GM18951 (cell line): ENCODE results near the gene GPR22.

Experiments used
- POLR2A ChIP-seq: IDR thresholded peaks from 4 replicates; pipeline ENCODE4 v1.6.1; 2011; ENCODE audit warnings: mild to moderate bottlenecking; ENCODE audit not compliant: insufficient read length, insufficient read depth; ENCODE audit errors: extremely low read depth
- in situ Hi-C: fragments of 300-500 bp; cut with MboI; formaldehyde crosslinking; loops from one replicate; pipeline ENCODE4 v1.12.0; 2022; ENCODE audit warnings: low sequenced_read_pairs, mixed read lengths, inconsistent platforms; ENCODE audit not compliant: unreplicated experiment

GPR22 gene

DNA sequence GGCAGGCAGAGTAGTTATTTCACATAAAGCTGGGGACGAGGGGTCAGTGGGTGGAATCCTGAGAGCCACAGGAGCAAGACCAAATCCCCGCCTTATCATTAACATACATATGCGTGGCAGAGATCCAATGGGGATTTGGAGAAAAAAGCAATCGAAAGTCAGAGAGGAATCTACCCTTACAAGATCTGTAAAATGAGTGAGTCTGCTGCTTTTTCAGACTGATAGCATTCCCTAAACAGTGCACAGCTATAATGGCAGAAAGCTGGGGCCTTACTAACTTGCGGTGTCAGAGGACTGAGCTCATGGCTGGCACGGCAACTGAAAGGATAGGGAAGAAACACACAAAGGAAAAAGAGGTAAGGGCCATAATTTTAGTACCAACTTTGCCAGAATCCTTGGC lies 25.0 kb downstream of the GPR22 start:
- no peak for TF ChIP-seq POLR2A
- in situ Hi-C loops = no loop called here

GRCh38 chr7:107495516-107495915 lies 25.7 kb downstream of the GPR22 start:
- in situ Hi-C loops = no loop called here
- TF ChIP-seq POLR2A = no peak

DNA sequence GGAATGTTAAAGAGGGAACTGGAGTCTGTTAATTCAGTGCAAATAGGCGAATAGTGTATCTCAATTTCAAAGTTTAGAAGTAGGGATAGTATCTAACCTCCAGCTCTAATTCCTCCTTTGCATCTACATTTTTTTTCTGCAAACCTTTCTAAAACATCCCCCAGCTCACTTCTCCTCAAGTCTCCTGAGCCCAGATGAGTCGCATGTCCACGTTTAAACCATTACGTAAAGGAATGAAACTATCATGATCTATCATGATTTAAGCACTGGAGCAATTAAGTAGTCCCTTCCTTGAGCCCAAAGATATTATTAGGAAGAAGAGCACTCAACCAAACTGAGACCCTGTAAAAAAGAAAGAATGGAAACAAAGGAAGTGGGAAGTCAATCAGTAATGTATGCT lies 29.9 kb downstream of the GPR22 start:
- TF ChIP-seq POLR2A = no peak
- in situ Hi-C loops = no loop called here

GRCh38 chr7:107501593-107501992 lies 31.7 kb downstream of the GPR22 start:
- in situ Hi-C loops = no loop called here
- TF ChIP-seq POLR2A = no peak

- in situ Hi-C loops = no loop called here
- TF ChIP-seq POLR2A = no peak
Observed at GRCh38 chr7:107502154-107502553, 32.3 kb downstream of the GPR22 start.

GRCh38 chr7:107502797-107503196 lies 32.9 kb downstream of the GPR22 start:
- in situ Hi-C loops = no loop called here
- TF ChIP-seq POLR2A = no peak

DNA sequence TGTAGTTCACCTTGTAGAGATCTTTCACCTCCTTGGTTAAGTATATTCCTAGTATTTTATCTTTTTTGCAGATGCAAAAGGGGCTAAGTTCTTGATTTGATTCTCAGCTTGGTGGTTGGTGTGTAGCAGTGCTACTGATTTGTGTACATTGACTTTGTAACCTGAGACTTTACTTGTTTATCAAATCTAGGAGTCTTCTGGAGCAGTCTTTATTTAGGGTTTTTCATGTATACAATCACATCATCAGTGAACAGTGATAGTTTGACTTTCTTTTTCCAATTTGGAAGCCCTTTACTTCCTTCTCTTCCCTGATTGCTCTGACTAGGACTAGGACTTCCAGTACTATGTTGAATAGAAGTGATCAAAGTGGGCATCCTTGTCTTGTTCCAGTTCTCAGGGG lies 33.8 kb downstream of the GPR22 start:
- no peak for TF ChIP-seq POLR2A
- in situ Hi-C loops = no loop called here

DNA sequence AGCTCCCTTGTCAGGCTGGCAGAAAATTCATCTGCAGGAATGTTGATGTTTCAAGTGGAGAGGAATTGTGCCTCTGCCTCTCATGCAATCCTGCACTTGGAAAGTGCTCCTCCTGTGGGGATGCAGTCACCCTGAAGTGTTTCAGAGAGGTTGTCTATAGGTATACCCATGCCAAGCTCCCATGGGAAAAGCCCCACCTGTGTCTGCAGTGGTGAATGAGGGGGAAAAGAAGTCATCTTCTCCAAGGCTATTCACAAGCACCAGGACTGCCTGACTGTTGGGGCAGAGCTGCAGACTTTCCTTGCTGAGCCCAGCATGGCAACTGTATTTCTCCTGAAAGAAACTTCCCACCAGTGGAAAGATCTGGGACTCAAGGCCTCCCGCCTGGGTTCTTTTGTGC lies 35.5 kb downstream of the GPR22 start:
- no peak for TF ChIP-seq POLR2A
- in situ Hi-C loops = no loop called here

- in situ Hi-C loops = no loop called here
- no peak for TF ChIP-seq POLR2A
Observed at GRCh38 chr7:107505997-107506673, 36.3 kb downstream of the GPR22 start.

DNA sequence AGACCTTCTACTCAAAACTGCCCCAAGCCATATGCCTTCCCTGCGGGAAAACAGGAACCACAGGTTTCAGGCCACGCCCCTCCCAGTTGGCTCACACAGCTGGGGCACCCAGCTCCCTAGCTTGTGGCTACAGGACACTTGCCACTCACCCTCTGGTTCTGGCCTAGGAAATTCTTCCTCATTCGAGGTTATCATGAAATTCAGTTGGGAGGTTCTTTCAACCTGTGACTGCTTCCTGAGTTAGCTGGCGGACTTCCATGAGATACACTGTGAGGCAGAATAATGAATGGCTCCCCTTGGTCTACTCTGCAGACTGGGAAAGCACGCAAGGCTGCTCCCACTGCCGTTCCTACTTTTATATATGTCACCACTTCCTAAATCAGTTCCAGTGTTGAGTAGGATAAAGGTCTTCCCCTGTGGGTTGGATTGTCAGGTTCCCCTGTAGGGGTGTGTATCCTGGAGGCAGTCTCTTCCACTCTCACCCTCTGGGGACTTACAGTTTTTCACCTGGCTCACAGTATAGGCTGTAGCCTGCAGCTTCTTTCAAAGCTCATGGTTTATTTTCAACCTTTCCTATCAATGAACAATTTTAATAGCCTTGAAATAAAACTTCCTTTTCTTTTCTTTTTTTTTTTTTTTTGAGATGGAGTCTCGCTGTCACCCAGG lies 37.0 kb downstream of the GPR22 start:
- TF ChIP-seq POLR2A = no peak
- in situ Hi-C loops = no loop called here
